ENCODE results near the gene CITED2.
A peak's percentile ranks its signal among the peaks of the same experiment; 100 is the strongest.

The CITED2 gene

GRCh38 chr6:139380168-139380567 is 5.7 kb upstream of the CITED2 start:
- H3K4me3 ChIP-seq (ENCODE audit: low read depth, low read length): no peak overlapping the region
- no peak for TF ChIP-seq CTCF (IDR thresholded peaks at IDR 0.05; ENCODE audit: low read depth, low read length)
- peak; percentile 25 for DNase-seq (ENCODE audit: low read depth)

GRCh38 chr6:139378882-139379341 is 4.5 kb upstream of the CITED2 start:
- TF ChIP-seq MYC (IDR thresholded peaks at IDR 0.05; ENCODE audit: low read depth, low read length) (peak; percentile 33; the same call in 1 of the 2 replicates), POLR2A (IDR thresholded peaks at IDR 0.05; ENCODE audit: extremely low read depth, insufficient read length) (no peak)
- DNase-seq (ENCODE audit: low read depth): peak; percentile 90
- no peak overlapping the region for H3K4me3 ChIP-seq (ENCODE audit: low read depth, low read length)

GRCh38 chr6:139378226-139378625 is 3.8 kb upstream of the CITED2 start:
- DNase-seq (ENCODE audit: low read depth): peak; percentile 25
- TF ChIP-seq CTCF (IDR thresholded peaks at IDR 0.05; ENCODE audit: low read depth, low read length) (no peak), POLR2A (IDR thresholded peaks at IDR 0.05; ENCODE audit: extremely low read depth, insufficient read length) (no peak), MAX (IDR thresholded peaks at IDR 0.05; ENCODE audit: low read depth, low read length) (no peak), MYC (IDR thresholded peaks at IDR 0.05; ENCODE audit: low read depth, low read length) (no peak)
- H3K4me3 ChIP-seq (ENCODE audit: low read depth, low read length): no peak overlapping the region

GRCh38 chr6:139376604-139377218 is 2.3 kb upstream of the CITED2 start:
- H3K4me3 ChIP-seq (ENCODE audit: low read depth, low read length): peak overlapping the region; percentile 84
- TF ChIP-seq CTCF (IDR thresholded peaks at IDR 0.05; ENCODE audit: low read depth, low read length) (no peak), MAX (IDR thresholded peaks at IDR 0.05; ENCODE audit: low read depth, low read length) (peak; percentile 19; the same call in 1 of the 2 replicates), MYC (IDR thresholded peaks at IDR 0.05; ENCODE audit: low read depth, low read length) (no peak)
- DNase-seq (ENCODE audit: low read depth): peak; percentile 56

GRCh38 chr6:139376017-139376330 is 1.5 kb upstream of the CITED2 start:
- TF ChIP-seq CTCF (IDR thresholded peaks at IDR 0.05; ENCODE audit: low read depth, low read length) (no peak), MAX (IDR thresholded peaks at IDR 0.05; ENCODE audit: low read depth, low read length) (no peak), POLR2A (IDR thresholded peaks at IDR 0.05; ENCODE audit: extremely low read depth, insufficient read length) (no peak), MYC (IDR thresholded peaks at IDR 0.05; ENCODE audit: low read depth, low read length) (peak; percentile 41)
- H3K4me3 ChIP-seq (ENCODE audit: low read depth, low read length): peak overlapping the region; percentile 84
- DNase-seq (ENCODE audit: low read depth): peak; percentile 88

GRCh38 chr6:139375226-139376016 is 973 bp upstream of the CITED2 start:
- DNase-seq (ENCODE audit: low read depth): peak; percentile 100
- peak overlapping the region; percentile 84 for H3K4me3 ChIP-seq (ENCODE audit: low read depth, low read length)
- TF ChIP-seq POLR2A (IDR thresholded peaks at IDR 0.05; ENCODE audit: extremely low read depth, insufficient read length): peak; percentile 52
- TF ChIP-seq MAX (IDR thresholded peaks at IDR 0.05; ENCODE audit: low read depth, low read length): peak; percentile 78
- no peak for TF ChIP-seq CTCF (IDR thresholded peaks at IDR 0.05; ENCODE audit: low read depth, low read length)
- TF ChIP-seq MYC (IDR thresholded peaks at IDR 0.05; ENCODE audit: low read depth, low read length): peak; percentile 85

Data from NB4 (cell line).